ENCODE results near the gene GLI3.

Gene GLI3

DNA sequence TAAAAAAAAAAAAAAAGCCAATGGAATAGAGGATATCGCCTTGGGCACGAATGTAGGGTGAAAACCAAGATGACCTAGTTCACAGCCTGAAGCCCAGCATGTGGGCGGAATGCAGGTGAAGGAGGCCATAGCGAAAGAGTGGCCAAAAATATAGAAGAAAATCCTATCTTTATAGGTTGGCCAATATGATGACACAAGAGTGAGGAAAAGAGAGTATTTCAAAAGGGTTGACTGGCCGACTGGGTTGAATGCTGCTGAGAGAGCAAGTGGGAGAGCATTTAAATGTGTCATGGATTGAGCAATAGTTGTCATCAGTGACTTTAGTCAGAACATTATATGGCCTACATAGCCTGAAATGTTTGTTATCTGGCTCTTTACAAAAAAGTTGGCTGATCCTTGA lies 17.2 kb upstream of the GLI3 start:
- no peak overlapping the region for H3K4me3 ChIP-seq (ENCODE audit: insufficient read depth, low read depth, low read length)
- H3K9me3 ChIP-seq (ENCODE audit: control insufficient read depth, low read length), result no peaks in the 10 kb centered on the region
- H3K27ac ChIP-seq (ENCODE audit: insufficient read depth, low read depth, low read length, poor library complexity, severe bottlenecking), result no peak overlapping the region
- 83 to 85% methylated on average over 5 of the region's 5 CpGs for WGBS, 2 experiments
- no peaks in the 10 kb centered on the region for H3K36me3 ChIP-seq (ENCODE audit: control insufficient read depth, insufficient read depth, low read length)
- no peaks in the 10 kb centered on the region for H3K27me3 ChIP-seq (ENCODE audit: control insufficient read depth, insufficient read depth, low read length, poor library complexity, severe bottlenecking)
- H3K4me1 ChIP-seq (ENCODE audit: control insufficient read depth, insufficient read depth, low read length), result no peaks in the 10 kb centered on the region

- Histone ChIP-seq H3K4me1 (ENCODE audit: control insufficient read depth, insufficient read depth, low read length) (no peaks in the 10 kb centered on the region), H3K4me3 (ENCODE audit: insufficient read depth, low read depth, low read length) (no peak overlapping the region), H3K36me3 (ENCODE audit: control insufficient read depth, insufficient read depth, low read length) (no peaks in the 10 kb centered on the region), H3K9me3 (ENCODE audit: control insufficient read depth, low read length) (no peaks in the 10 kb centered on the region), H3K27me3 (ENCODE audit: control insufficient read depth, insufficient read depth, low read length, poor library complexity, severe bottlenecking) (no peaks in the 10 kb centered on the region), H3K27ac (ENCODE audit: insufficient read depth, low read depth, low read length, poor library complexity, severe bottlenecking) (no peak overlapping the region)
- 89 to 91% methylated on average over 3 of the region's 3 CpGs for WGBS, 2 experiments
Observed at GRCh38 chr7:42253316-42253715, 16.3 kb upstream of the GLI3 start.

GRCh38 chr7:42250411-42250810 lies 13.4 kb upstream of the GLI3 start:
- Histone ChIP-seq H3K36me3 (ENCODE audit: control insufficient read depth, insufficient read depth, low read length) (no peaks in the 10 kb centered on the region), H3K4me1 (ENCODE audit: control insufficient read depth, insufficient read depth, low read length) (no peaks in the 10 kb centered on the region), H3K27ac (ENCODE audit: insufficient read depth, low read depth, low read length, poor library complexity, severe bottlenecking) (no peak overlapping the region), H3K9me3 (ENCODE audit: control insufficient read depth, low read length) (no peaks in the 10 kb centered on the region), H3K27me3 (ENCODE audit: control insufficient read depth, insufficient read depth, low read length, poor library complexity, severe bottlenecking) (no peaks in the 10 kb centered on the region), H3K4me3 (ENCODE audit: insufficient read depth, low read depth, low read length) (no peak overlapping the region)
- WGBS, 2 experiments, result 95 to 96% methylated on average over 2 of the region's 2 CpGs

GRCh38 chr7:42248579-42248978 lies 11.6 kb upstream of the GLI3 start:
- Histone ChIP-seq H3K4me3 (ENCODE audit: insufficient read depth, low read depth, low read length) (no peak overlapping the region), H3K27ac (ENCODE audit: insufficient read depth, low read depth, low read length, poor library complexity, severe bottlenecking) (no peak overlapping the region), H3K36me3 (ENCODE audit: control insufficient read depth, insufficient read depth, low read length) (no peaks in the 10 kb centered on the region), H3K27me3 (ENCODE audit: control insufficient read depth, insufficient read depth, low read length, poor library complexity, severe bottlenecking) (no peaks in the 10 kb centered on the region), H3K4me1 (ENCODE audit: control insufficient read depth, insufficient read depth, low read length) (no peaks in the 10 kb centered on the region), H3K9me3 (ENCODE audit: control insufficient read depth, low read length) (no peaks in the 10 kb centered on the region)
- 89 to 96% methylated on average over 1 of the region's 1 CpG for WGBS, 2 experiments

DNA sequence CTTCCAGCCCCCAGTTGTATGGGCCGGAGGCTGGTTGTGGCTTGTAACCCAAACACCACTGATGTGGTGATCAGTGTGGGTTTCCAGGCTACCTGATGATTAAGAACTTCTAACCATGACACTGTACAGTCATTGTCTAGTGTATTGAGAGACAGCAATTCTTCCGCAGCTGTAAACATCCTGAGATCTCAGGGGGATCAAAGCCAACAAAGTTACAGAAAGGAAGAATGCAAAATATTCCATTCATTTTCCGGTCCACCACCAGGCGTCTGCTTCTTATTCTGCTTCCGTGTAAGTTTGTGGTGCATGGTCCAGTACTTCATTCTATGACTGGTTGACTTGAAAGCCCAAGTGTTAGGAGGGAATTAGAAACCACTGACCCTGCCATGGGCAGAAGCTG lies 10.3 kb upstream of the GLI3 start:
- 91 to 94% methylated on average over 5 of the region's 5 CpGs for WGBS, 2 experiments
- Histone ChIP-seq H3K27ac (ENCODE audit: insufficient read depth, low read depth, low read length, poor library complexity, severe bottlenecking) (no peak overlapping the region), H3K4me3 (ENCODE audit: insufficient read depth, low read depth, low read length) (no peak overlapping the region), H3K27me3 (ENCODE audit: control insufficient read depth, insufficient read depth, low read length, poor library complexity, severe bottlenecking) (no peaks in the 10 kb centered on the region), H3K9me3 (ENCODE audit: control insufficient read depth, low read length) (no peaks in the 10 kb centered on the region), H3K4me1 (ENCODE audit: control insufficient read depth, insufficient read depth, low read length) (no peaks in the 10 kb centered on the region), H3K36me3 (ENCODE audit: control insufficient read depth, insufficient read depth, low read length) (no peaks in the 10 kb centered on the region)

- no peak overlapping the region for H3K27ac ChIP-seq (ENCODE audit: insufficient read depth, low read depth, low read length, poor library complexity, severe bottlenecking)
- no peak overlapping the region for H3K4me3 ChIP-seq (ENCODE audit: insufficient read depth, low read depth, low read length)
- 95 to 96% methylated on average over 2 of the region's 2 CpGs for WGBS, 2 experiments
- H3K27me3 ChIP-seq (ENCODE audit: control insufficient read depth, insufficient read depth, low read length, poor library complexity, severe bottlenecking), result no peaks in the 10 kb centered on the region
- no peaks in the 10 kb centered on the region for H3K9me3 ChIP-seq (ENCODE audit: control insufficient read depth, low read length)
- no peaks in the 10 kb centered on the region for H3K36me3 ChIP-seq (ENCODE audit: control insufficient read depth, insufficient read depth, low read length)
- peaks cover 11% of the 10 kb centered on the region for H3K4me1 ChIP-seq (ENCODE audit: control insufficient read depth, insufficient read depth, low read length)
Observed at GRCh38 chr7:42244828-42245227, 7.8 kb upstream of the GLI3 start.

DNA sequence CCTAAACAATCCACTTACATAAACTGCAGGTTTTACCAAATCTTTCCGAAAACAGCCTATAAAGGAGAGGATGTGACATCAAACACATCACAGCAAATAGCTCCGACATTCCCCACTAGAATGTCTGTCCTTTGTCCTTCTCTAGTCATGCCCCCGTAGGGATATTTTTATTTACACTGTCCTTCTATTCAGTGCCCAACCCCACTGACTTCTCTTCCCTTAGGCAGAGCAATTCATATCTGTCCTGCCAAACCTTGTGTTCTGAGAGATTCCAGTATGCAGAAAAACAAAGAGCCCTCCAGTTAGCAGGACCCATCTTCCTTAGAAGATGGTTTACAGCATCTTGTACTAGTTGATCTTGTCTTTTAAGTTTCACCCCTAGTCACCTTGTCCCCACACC lies 5.4 kb upstream of the GLI3 start:
- WGBS, 2 experiments, result 86 to 91% methylated on average over 3 of the region's 3 CpGs
- H3K36me3 ChIP-seq (ENCODE audit: control insufficient read depth, insufficient read depth, low read length), result no peaks in the 10 kb centered on the region
- no peak overlapping the region for H3K27ac ChIP-seq (ENCODE audit: insufficient read depth, low read depth, low read length, poor library complexity, severe bottlenecking)
- H3K9me3 ChIP-seq (ENCODE audit: control insufficient read depth, low read length), result no peaks in the 10 kb centered on the region
- peaks cover 22% of the 10 kb centered on the region for H3K4me1 ChIP-seq (ENCODE audit: control insufficient read depth, insufficient read depth, low read length)
- no peak overlapping the region for H3K4me3 ChIP-seq (ENCODE audit: insufficient read depth, low read depth, low read length)
- H3K27me3 ChIP-seq (ENCODE audit: control insufficient read depth, insufficient read depth, low read length, poor library complexity, severe bottlenecking), result no peaks in the 10 kb centered on the region

DNA sequence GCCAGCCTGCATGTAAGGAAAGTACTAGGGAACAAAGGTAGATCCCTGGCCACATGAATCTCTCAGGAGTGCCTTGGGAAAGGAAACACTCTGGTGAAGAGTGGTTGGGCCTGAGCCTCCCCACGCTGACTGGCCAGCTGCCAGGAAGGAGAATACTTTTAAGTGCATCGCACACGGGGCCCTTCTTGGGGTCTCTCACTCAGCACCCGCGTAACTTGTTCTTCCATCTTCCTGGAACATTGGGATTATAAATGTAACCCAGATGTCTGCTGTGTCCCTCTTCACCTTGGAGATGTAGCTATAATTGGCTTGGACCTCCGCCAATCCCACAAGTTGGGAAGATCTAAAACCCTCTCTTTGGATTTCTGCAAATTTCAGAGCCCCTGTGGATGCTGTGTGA lies 4.4 kb upstream of the GLI3 start:
- peaks cover 22% of the 10 kb centered on the region for H3K4me1 ChIP-seq (ENCODE audit: control insufficient read depth, insufficient read depth, low read length)
- H3K9me3 ChIP-seq (ENCODE audit: control insufficient read depth, low read length), result no peaks in the 10 kb centered on the region
- WGBS, 2 experiments, result 94 to 97% methylated on average over 6 of the region's 6 CpGs
- no peaks in the 10 kb centered on the region for H3K27me3 ChIP-seq (ENCODE audit: control insufficient read depth, insufficient read depth, low read length, poor library complexity, severe bottlenecking)
- H3K27ac ChIP-seq (ENCODE audit: insufficient read depth, low read depth, low read length, poor library complexity, severe bottlenecking), result no peak overlapping the region
- no peaks in the 10 kb centered on the region for H3K36me3 ChIP-seq (ENCODE audit: control insufficient read depth, insufficient read depth, low read length)
- H3K4me3 ChIP-seq (ENCODE audit: insufficient read depth, low read depth, low read length), result no peak overlapping the region

DNA sequence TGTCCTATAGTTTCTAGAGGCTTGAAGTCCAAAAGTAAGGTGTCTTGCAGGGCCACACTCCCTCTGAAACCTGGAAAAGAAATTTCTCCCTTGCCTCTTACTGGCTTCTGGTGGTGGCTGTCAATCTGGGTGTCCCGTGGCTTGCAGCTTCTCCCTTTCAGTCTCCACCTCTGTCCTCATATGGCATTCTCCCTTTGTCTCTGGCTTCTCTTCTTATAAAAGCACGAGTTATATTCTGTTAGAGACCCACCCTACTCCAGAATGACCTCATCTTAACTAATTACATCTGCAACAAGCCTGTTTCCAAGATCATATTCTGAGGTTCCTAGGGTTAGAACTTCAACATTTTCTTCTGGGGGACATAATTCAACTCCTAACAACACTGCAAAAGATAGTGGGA lies 3.4 kb upstream of the GLI3 start:
- H3K9me3 ChIP-seq (ENCODE audit: control insufficient read depth, low read length), result no peaks in the 10 kb centered on the region
- no peak overlapping the region for H3K4me3 ChIP-seq (ENCODE audit: insufficient read depth, low read depth, low read length)
- 59 to 65% methylated on average over 2 of the region's 2 CpGs for WGBS, 2 experiments
- peaks cover 22% of the 10 kb centered on the region for H3K4me1 ChIP-seq (ENCODE audit: control insufficient read depth, insufficient read depth, low read length)
- no peaks in the 10 kb centered on the region for H3K27me3 ChIP-seq (ENCODE audit: control insufficient read depth, insufficient read depth, low read length, poor library complexity, severe bottlenecking)
- H3K36me3 ChIP-seq (ENCODE audit: control insufficient read depth, insufficient read depth, low read length), result no peaks in the 10 kb centered on the region
- no peak overlapping the region for H3K27ac ChIP-seq (ENCODE audit: insufficient read depth, low read depth, low read length, poor library complexity, severe bottlenecking)

GRCh38 chr7:42238709-42239366 lies 1.8 kb upstream of the GLI3 start:
- WGBS, 2 experiments, result 14 to 18% methylated on average over 15 of the region's 15 CpGs
- H3K27me3 ChIP-seq (ENCODE audit: control insufficient read depth, insufficient read depth, low read length, poor library complexity, severe bottlenecking), result no peaks in the 10 kb centered on the region
- H3K36me3 ChIP-seq (ENCODE audit: control insufficient read depth, insufficient read depth, low read length), result peaks cover 3% of the 10 kb centered on the region
- peaks cover 22% of the 10 kb centered on the region for H3K4me1 ChIP-seq (ENCODE audit: control insufficient read depth, insufficient read depth, low read length)
- H3K4me3 ChIP-seq (ENCODE audit: insufficient read depth, low read depth, low read length), result peak overlapping the region; percentile 33
- peak overlapping the region; percentile 93 for H3K27ac ChIP-seq (ENCODE audit: insufficient read depth, low read depth, low read length, poor library complexity, severe bottlenecking)
- H3K9me3 ChIP-seq (ENCODE audit: control insufficient read depth, low read length), result no peaks in the 10 kb centered on the region

All from ectodermal cell (in vitro differentiated cells).